Prostate gland (tissue), 2 donors: Measurements from ENCODE around the gene ADGRG6.

ENCODE experiments used
- POLR2AphosphoS5 ChIP-seq: sonication (generic); formaldehyde crosslinking; IDR thresholded peaks from one replicate; pipeline ENCODE4 v1.6.1; 2017; ENCODE audit warnings: antibody characterized with exemption
- TF ChIP-seq, protein P1 (sequence below), 4 experiments: fragments of 200-600 bp in 2 of 4; fragments of 450-650 bp in 2 of 4; sonication (generic) in 2 of 4; IDR thresholded peaks; 1 replicate in 3 of 4; 2 replicates in 1 of 4; pipeline ENCODE4 v1.5.1; 2016 to 2019; ENCODE audit warnings: antibody characterized with exemption in 4 of 4, mild to moderate bottlenecking in 2 of 4, moderate library complexity in 2 of 4

DNA sequence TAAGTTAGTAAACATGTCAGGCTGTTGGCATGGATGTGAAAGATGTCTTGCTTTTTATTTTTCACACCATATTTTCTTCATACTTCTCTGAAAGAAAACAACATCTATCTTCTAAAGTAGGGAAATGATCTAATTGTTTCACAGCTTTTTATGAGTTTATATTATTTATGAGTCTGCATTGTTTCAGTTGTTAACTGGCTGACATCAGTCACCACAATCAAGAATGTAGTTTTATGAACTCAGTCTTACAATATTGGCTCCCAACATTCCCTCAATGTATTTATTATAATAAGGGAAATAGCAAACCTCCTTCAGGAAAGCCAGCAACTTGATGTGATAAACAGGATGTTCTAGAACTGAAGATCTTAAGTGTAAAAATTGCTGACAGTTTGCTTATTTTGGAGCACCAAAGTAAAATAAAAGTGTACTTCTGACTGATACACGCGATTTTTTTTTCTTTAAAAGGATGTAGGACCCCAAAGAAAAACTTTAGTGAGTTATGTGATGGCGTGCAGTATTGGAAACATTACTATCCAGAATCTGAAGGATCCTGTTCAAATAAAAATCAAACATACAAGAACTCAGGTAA is 106.0 kb downstream of the ADGRG6 start:
- no peak for TF ChIP-seq POLR2AphosphoS5
- TF ChIP-seq, protein P1, sequence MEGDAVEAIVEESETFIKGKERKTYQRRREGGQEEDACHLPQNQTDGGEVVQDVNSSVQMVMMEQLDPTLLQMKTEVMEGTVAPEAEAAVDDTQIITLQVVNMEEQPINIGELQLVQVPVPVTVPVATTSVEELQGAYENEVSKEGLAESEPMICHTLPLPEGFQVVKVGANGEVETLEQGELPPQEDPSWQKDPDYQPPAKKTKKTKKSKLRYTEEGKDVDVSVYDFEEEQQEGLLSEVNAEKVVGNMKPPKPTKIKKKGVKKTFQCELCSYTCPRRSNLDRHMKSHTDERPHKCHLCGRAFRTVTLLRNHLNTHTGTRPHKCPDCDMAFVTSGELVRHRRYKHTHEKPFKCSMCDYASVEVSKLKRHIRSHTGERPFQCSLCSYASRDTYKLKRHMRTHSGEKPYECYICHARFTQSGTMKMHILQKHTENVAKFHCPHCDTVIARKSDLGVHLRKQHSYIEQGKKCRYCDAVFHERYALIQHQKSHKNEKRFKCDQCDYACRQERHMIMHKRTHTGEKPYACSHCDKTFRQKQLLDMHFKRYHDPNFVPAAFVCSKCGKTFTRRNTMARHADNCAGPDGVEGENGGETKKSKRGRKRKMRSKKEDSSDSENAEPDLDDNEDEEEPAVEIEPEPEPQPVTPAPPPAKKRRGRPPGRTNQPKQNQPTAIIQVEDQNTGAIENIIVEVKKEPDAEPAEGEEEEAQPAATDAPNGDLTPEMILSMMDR (IDR thresholded peaks at IDR 0.05) = no peak
